GM12801 (cell line): ENCODE data around the gene ARSI.

ENCODE experiments used
- CTCF ChIP-seq: IDR thresholded peaks from one replicate; pipeline ENCODE4 v1.5.1; 2011; ENCODE audit warnings: control low read depth; ENCODE audit not compliant: insufficient read length; ENCODE audit errors: extremely low read depth

ARSI gene

GRCh38 chr5:150338546-150338945 is 35.8 kb upstream of the ARSI start:
- no peak for TF ChIP-seq CTCF

- TF ChIP-seq CTCF, result no peak
Observed at GRCh38 chr5:150335778-150336177, 33.1 kb upstream of the ARSI start.

- no peak for TF ChIP-seq CTCF
Observed at GRCh38 chr5:150333400-150333799, 30.7 kb upstream of the ARSI start.

- TF ChIP-seq CTCF, result no peak
Observed at GRCh38 chr5:150329881-150330876, 27.5 kb upstream of the ARSI start.

- TF ChIP-seq CTCF, result no peak
Observed at GRCh38 chr5:150329038-150329437, 26.3 kb upstream of the ARSI start.

- TF ChIP-seq CTCF, result no peak
Observed at GRCh38 chr5:150328515-150328914, 25.8 kb upstream of the ARSI start.

GRCh38 chr5:150327139-150327538 is 24.4 kb upstream of the ARSI start:
- TF ChIP-seq CTCF, result no peak
